Ascending aorta (tissue), 2 donors: ENCODE data around the gene LARGE1. TPM values are rescaled to one million over a fixed set of nuclear protein-coding genes. Genes with fewer than 3 reads are reported as not detected.

ENCODE experiments used
- DNase-seq, 2 donors: peaks; one replicate each; pipeline ENCODE4 v3.0.0-alpha.2; 2019; ENCODE audit warnings: low spot score in 2 of 2
- H3K27ac ChIP-seq, 2 donors: fragments of 200-600 bp; sonication (generic); one replicate each; pipeline ENCODE4 v1.5.1; 2016 to 2017; ENCODE audit warnings: mild to moderate bottlenecking in 1 of 2
- H3K27me3 ChIP-seq: fragments of 200-600 bp; sonication (generic); one replicate; pipeline ENCODE4 v1.5.1; 2017
- H3K36me3 ChIP-seq, 2 donors: fragments of 200-600 bp; sonication (generic); one replicate each; pipeline ENCODE4 v1.5.1; 2016
- H3K4me1 ChIP-seq, 2 donors: fragments of 200-600 bp; sonication (generic); one replicate each; pipeline ENCODE4 v1.5.1; 2016 to 2017; ENCODE audit warnings: mild to moderate bottlenecking in 1 of 2
- H3K4me3 ChIP-seq, 2 donors: fragments of 200-600 bp; sonication (generic); one replicate each; pipeline ENCODE4 v1.5.1; 2016 to 2017; ENCODE audit warnings: mild to moderate bottlenecking in 1 of 2
- H3K9me3 ChIP-seq, 2 donors: fragments of 200-600 bp; sonication (generic); one replicate each; pipeline ENCODE4 v1.5.1; 2016
- CTCF ChIP-seq, 3 experiments: fragments of 200-600 bp in 2 of 3; fragments of 450-650 bp in 1 of 3; sonication (generic) in 2 of 3; IDR thresholded peaks; one replicate each; pipeline ENCODE4 v1.5.1; 2016 to 2019; ENCODE audit warnings: antibody characterized with exemption in 3 of 3, mild to moderate bottlenecking in 1 of 3, moderate library complexity in 1 of 3
- intact Hi-C: fragments of 100-400 bp; cut with DNase I; formaldehyde crosslinking; loops from one replicate; pipeline ENCODE4 v1.15.1; 2023
- total RNA-seq: library from RNA; depleted of rRNA; stranded (reverse); fragments of >200 nt; gene quantifications from one replicate; pipeline ENCODE4 v1.1.0, GENCODE V29; 2016

LARGE1 gene
- total RNA-seq, 1 donor from 2014 or later, result 40.6 TPM

GRCh38 chr22:33450756-33451155, 469.5 kb downstream of the LARGE1 start:
- H3K9me3 ChIP-seq, result no peaks in the 10 kb centered on the region
- no peaks in the 10 kb centered on the region for H3K27me3 ChIP-seq
- intact Hi-C loops, result no loop called here
- no peaks in the 10 kb centered on the region for H3K4me1 ChIP-seq
- no peak for TF ChIP-seq CTCF (IDR thresholded peaks at IDR 0.05)
- H3K4me3 ChIP-seq, result no peak overlapping the region
- no peaks in the 10 kb centered on the region for H3K36me3 ChIP-seq
- H3K27ac ChIP-seq, result no peak overlapping the region
- DNase-seq, result no peak

- H3K4me3 ChIP-seq, result no peak overlapping the region
- H3K36me3 ChIP-seq, result no peaks in the 10 kb centered on the region
- TF ChIP-seq CTCF (IDR thresholded peaks at IDR 0.05), result no peak
- no peaks in the 10 kb centered on the region for H3K27me3 ChIP-seq
- no peak for DNase-seq
- no peaks in the 10 kb centered on the region for H3K9me3 ChIP-seq
- no peak overlapping the region for H3K27ac ChIP-seq
- H3K4me1 ChIP-seq, result no peaks in the 10 kb centered on the region
- intact Hi-C loops, result no loop called here
Observed at GRCh38 chr22:33447733-33448132, 472.5 kb downstream of the LARGE1 start.

GRCh38 chr22:33443683-33444082, 476.6 kb downstream of the LARGE1 start:
- H3K4me1 ChIP-seq, result no peaks in the 10 kb centered on the region
- no peaks in the 10 kb centered on the region for H3K27me3 ChIP-seq
- no peaks in the 10 kb centered on the region for H3K9me3 ChIP-seq
- H3K36me3 ChIP-seq, result no peaks in the 10 kb centered on the region
- TF ChIP-seq CTCF (IDR thresholded peaks at IDR 0.05), result no peak
- H3K27ac ChIP-seq, result no peak overlapping the region
- intact Hi-C loops, result no loop called here
- no peak overlapping the region for H3K4me3 ChIP-seq
- no peak for DNase-seq

- Histone ChIP-seq H3K4me3 (no peak overlapping the region), H3K9me3 (no peaks in the 10 kb centered on the region), H3K27me3 (no peaks in the 10 kb centered on the region), H3K27ac (no peak overlapping the region), H3K4me1 (no peaks in the 10 kb centered on the region), H3K36me3 (no peaks in the 10 kb centered on the region)
- no peak for DNase-seq
- intact Hi-C loops, result no loop called here
- TF ChIP-seq CTCF (IDR thresholded peaks at IDR 0.05), result no peak
Observed at GRCh38 chr22:33440756-33441155, 479.5 kb downstream of the LARGE1 start.

GRCh38 chr22:33438273-33438672, 482.0 kb downstream of the LARGE1 start:
- Histone ChIP-seq H3K9me3 (no peaks in the 10 kb centered on the region), H3K36me3 (no peaks in the 10 kb centered on the region), H3K27me3 (no peaks in the 10 kb centered on the region), H3K4me3 (no peak overlapping the region), H3K4me1 (no peaks in the 10 kb centered on the region), H3K27ac (no peak overlapping the region)
- DNase-seq, result no peak
- intact Hi-C loops, result no loop called here
- no peak for TF ChIP-seq CTCF (IDR thresholded peaks at IDR 0.05)

- Histone ChIP-seq H3K4me3 (no peak overlapping the region), H3K36me3 (peaks cover 0 to 13% of the 10 kb centered on the region in 2 donors), H3K27me3 (no peaks in the 10 kb centered on the region), H3K9me3 (no peaks in the 10 kb centered on the region), H3K27ac (no peak overlapping the region), H3K4me1 (no peaks in the 10 kb centered on the region)
- no peak for TF ChIP-seq CTCF (IDR thresholded peaks at IDR 0.05)
- no peak for DNase-seq
- intact Hi-C loops, result no loop called here
Observed at GRCh38 chr22:33431300-33431699, 489.0 kb downstream of the LARGE1 start.
